Activated CD8-positive, alpha-beta memory T cell treated with anti-CD3 and anti-CD28 coated beads for 4 hours (primary cell): ENCODE results near the gene IMP4.

Experiments
- DNase-seq, 2 donors: peaks; one replicate each; pipeline ENCODE4 v3.0.0-alpha.2; 2020; ENCODE audit warnings: low read depth in 2 of 2

Gene IMP4

DNA sequence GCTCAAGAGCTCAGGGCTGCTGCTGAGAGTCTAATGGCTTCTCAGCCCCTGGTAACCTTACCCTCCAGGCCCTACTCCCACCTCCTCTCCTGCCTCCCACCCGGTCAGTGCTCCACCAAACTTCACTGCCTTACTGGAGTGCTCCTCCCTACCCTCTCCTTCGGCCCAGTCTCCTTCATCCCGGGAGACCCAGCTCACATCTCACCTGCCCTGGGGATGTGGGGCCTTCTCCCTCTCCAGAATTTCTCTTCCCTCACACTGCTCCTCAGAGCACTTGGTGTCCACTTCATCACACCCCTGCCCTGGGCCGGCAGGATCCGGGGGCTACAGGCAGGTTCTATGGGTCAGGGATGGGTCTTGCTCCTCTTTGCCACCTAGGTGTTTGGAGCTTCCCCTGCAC is 34.8 kb downstream of the IMP4 start:
- no peak for DNase-seq

DNA sequence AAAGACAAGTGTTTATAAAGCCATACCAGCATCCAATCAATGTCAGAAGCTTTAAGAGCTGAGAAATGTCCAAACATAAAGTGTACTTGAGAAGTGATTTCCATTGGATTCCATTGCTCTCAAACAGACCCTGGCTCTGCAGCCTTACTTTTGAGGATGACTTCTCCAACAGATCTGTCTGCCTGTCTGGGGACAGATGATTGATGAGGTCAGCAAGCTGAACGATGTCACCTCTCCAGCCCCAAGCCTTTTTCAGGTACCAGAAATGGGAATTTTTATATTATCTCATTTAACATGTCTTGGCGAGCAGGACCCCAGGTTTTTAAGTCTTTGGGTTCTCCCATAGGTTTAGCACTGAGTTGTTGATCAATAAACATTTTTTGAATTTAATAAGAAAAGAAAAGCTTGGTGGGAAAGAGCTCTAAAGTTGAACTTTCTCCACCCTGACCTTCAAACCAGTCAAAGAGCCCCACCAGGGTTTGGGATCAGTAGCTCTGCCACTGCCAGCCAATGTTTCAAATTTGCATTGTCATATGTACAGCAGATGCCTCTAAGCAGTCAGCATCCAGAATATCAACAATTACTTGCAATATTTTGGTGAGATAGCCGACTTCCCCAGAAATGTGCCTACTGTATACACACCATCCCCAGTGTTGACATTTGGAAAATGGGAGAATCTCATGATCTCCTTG is 35.7 kb downstream of the IMP4 start:
- DNase-seq: no peak

DNA sequence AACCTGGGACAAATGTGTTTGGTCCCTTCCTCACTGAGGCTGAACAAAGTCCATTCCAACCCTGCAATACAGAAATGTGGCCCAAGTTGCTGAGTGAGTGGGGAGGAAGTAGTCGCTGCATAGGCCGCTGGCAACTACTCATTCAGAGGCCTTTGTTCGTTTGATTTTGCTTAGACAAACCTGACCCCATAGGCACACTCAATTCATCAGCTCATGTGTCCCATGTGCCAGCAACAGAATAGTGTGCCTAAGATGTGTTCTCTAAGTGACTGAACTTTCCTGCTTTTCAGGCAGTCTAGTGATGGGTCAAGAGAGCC is 36.2 kb downstream of the IMP4 start:
- no peak for DNase-seq

DNA sequence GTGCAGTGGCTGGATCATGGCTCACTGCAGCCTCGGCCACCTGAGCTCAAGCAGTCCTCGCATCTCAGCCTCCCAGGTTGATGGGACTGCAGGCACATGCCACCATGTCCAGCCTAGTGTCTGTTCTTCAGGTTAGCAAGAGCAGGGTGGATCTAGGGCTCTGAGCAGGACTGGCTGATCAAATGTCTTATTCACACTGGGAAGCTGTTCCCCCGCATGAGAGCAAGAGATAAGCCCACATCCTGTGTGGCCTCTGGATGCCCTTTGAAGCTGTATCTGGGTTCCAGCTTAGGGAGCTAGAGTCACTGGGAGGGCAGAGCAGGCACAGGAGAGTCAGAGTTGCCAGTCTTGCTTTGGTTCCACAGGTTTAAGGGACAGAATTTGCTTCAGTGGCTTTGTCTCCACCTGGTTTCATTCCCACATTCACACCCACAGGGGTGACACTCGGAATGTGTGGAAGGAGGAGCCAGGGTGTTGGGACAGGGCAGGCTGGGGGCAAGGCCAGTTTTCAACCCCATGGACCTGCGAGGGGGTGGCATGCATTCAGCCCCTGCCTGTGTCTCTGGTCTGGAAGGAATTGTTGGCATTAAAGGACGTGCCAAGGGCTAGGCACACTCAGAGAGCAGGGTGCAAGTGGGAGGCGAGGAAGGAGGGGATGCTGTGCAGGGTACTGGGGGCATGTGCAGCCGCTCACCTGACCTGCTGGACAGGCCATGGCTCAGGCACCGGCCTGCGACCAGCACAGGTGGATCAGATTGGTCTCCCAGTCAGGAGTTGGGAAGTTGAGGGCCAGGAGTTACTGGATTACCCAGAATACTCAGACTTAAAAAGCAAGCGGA is 37.6 kb downstream of the IMP4 start:
- DNase-seq: no peak

DNA sequence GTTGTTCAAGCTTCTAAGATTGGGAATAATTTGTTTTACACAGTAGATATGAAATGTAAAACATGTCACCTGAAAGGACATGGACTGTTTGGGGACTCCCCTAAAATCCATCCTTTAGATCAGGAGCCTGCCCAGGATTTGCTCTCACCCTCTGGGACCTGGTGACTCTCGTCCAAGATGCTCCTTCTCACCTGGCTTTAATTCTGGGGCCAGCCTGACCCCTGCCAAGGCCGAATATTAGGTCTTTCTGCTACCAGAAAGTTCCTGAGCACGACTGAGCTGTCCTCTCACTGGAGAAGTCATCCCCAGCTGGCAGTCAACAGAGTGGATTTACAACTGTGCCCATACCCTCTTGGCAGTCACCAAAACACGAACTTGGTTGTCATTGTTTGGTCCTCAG is 38.4 kb downstream of the IMP4 start:
- no peak for DNase-seq

DNA sequence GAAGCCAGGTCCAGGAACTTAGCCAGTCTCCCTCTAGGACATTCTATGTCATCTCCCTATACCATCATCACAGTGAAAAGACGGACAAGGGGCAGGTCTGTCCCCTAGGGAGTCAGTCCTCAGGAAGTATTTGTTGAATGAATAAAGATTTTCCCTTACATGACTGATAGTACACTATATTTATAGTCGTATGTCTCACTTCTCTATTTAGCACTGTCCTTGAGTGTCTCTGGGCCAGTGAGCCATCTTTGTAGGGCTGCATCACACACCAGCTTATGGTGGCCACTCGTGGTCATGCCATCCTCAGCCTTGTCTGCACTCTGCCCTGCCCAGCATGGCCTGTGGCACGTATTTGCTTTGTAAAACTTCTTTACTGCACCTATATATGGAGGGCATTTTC is 38.9 kb downstream of the IMP4 start:
- no peak for DNase-seq

DNA sequence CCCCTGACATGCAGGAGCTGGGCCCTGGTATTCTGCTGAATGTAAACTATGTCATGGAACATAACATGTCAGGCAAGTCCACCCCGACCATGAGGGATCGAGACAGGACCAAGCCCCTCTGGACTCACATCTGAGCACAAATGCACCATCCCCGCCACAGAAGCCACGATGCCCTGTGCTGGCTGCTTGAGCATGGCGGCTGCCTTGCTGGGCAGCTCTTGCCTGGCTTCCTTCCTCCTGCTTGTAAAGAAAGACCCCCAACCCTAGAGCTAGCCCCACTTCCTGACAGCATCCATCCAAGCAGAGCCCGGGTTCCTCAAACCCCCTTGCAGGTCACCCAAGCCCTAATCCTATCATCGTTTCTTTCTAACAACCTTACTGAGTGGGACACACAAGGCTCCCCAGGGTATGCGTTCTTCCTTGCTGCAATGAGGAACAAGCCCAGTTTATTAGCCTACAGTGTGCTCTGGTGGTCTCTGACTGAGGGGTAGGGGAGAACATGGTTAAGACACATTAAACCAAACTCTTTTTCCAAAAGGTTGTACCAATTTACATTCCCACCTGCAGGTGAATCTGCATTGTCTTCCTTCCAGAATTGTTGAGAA is 39.7 kb downstream of the IMP4 start:
- DNase-seq: no peak

DNA sequence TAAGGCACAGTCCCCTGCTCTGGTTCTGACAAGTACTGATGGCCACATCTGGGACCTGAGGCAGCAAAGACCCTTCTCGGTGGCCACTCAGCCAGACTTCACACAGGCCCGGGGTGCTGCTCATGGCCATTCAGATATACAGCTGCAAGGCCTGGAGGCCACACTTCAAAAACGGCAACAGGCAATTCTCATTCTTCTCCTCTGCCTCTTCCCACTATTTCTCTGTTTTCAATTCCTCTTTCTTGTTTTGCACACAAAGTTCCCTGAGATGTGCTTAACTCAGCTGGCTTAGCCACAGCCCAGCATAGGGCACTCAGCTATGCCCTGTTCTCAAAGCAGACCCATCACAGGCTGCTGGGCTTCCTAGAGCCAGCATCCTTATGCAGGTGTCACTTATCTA is 43.0 kb downstream of the IMP4 start:
- no peak for DNase-seq

DNA sequence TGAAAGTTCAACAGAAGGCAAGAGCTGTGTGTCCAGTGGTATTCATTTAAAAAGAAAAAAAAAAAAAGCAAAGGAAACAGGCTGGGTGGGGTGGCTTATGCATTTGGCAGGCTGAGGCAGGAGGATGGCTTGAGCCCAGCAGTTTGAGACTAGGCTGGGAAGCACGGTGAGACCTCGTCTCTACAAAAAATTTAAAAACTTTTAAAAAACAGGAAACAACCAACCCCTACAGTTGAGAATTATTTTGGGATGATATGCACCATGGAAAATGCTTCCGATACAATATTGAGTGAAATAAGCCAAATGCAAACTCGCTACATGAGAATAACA is 44.3 kb downstream of the IMP4 start:
- no peak for DNase-seq

DNA sequence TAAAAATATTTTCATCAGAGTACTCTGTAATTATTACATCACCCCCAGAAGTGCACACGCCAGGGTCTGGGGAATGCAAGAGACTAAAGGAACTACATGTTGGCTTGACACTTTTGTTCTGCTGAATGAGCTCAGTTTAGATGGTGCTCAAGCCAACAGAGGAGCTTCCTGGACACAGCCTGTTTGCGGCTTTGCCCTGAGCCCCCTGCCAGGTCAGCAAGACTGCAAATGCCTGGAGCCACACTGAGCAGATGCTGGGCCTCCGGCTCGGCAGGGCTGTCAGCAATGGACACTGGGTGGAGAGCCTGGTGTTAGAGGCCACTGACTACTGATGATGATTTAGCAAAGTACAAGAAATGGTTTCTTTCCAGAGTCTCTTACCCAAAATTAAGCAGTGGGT is 45.1 kb downstream of the IMP4 start:
- DNase-seq: no peak

DNA sequence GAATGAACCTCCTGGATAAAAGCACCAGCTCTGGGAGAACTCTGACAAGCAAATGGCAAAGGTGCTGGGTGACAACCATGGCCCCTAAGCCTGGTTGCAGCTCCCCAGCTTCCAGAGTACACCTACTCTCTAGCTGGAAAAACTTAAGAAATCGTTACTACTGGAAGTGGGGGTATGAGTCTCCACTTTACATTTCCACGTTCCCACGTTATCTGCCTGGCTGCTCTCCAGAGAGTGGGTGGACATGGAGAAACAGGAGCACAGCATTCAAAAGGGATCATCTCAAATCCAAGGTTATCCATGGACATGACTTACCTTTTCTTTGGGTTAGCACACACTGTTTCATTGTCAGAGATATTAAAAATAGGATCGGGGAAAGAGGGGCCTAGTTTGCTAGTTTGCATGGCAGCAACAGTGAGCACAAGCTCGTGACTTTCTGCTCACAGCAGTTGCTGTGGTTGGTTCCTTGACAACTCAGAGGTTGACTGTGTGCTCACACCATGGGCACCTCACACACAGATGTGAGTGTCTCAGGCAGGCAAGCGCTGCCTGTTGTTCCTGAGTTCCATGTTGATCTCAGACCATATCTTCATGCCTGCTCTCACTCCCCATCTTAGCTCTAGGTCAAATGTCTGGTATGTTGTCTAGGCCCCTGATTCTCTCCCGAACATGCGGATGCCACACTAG is 45.7 kb downstream of the IMP4 start:
- no peak for DNase-seq

DNA sequence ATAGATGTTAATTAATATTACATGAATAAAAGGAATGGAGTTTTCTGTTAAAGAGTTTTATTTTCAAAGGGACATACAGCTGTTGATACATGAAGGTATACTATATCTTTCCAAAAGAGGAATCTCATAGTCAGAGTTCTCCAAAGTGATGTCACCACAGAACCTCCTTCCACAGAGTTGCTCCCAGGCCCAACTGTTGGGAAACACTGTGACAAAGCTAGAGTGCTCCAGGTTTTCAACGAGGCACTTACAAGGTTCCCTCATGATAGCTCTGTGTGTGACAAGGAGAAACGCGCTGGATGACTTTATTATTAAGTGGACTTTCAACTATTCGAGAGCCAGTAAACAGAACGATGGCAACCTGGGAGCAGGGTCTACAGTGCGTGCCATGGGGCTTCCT is 46.7 kb downstream of the IMP4 start:
- DNase-seq: no peak

DNA sequence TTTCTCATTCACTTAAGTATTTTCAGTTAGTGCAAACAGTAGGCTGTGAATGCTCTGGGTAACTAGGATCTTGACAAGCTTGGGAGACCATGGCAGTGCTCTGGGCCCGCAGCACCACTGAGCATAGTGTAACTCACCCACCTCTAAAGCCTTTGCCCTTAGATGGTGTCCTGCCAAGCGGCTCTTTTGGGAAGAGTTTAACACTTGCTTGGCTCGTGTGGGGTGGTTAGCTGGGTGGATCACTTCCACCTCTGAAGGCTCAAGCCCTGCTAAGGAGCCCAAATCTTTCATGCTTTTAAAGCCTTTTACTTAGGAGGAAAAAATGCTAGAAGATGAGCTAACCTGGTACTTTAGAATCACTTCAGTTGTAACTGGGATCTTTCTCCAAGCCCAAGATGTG is 47.1 kb downstream of the IMP4 start:
- no peak for DNase-seq

DNA sequence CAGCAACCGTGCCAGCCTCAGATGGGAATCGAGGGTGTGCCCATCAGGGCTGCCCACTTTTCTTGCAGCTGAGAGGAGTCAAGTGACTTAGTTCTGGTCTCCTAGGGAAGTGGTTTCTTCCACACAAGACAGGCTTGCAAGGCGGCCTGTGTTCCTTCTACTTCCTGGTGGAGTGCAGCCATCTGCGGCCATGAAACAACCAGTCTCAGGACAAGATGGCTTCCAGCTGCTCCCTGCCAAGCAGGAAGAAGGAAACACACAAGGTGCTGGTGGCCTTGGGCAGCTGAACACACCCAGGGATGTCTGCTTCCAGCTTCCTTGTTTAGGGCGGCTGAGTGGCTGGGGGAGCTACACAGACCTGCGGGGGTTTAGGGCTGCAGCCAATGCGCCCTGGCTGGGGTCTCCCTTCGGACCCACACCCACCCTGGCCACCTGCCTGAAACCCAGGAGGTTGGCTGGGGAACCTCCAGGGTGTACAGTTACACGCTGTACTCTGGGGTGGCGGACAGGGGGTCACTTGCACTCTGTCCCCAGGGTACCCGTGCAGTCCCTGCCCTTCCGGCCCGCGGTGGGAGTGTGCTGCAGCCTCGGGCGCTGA is 47.9 kb downstream of the IMP4 start:
- no peak for DNase-seq

DNA sequence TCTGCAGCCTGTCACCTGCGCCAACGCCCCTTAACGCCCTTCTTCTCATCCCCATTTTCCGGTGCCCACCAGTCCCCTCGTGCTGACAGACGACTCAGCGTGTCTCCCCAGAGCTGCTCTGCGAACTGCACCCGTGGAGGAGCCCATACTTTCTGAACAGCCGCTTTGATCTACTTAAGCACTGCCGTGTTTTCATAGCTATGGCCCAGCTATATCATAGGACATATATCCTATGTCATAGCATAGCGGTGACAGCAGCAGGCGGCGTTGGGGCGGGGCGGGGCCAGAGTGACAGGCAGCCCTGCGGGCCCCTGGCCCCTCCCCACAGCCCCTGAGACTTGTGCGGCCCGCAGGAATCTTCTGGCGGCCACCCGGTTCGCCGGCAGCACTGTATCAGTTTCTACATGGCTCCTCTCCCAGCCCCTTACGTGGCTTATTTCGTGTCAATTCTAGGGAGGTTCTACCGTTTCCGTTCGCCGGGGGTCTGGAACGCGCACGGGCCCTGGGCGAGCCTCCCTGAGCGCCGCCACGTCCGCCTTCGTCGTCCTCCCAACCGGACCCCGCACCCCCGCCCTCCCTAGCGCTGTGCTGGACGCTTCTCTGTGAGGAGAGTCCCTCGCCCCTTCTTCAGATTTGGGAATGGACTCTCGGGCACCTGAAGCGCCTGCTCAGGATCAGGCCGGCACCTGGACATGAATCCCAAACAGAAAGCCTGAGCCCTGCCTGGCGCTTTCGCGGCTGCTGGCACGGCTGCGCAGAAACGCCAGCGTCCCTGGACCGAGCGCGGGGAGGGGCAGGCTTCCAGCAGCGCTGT is 48.6 kb downstream of the IMP4 start:
- DNase-seq: peak in 1 of 2 donors; percentile 26

DNA sequence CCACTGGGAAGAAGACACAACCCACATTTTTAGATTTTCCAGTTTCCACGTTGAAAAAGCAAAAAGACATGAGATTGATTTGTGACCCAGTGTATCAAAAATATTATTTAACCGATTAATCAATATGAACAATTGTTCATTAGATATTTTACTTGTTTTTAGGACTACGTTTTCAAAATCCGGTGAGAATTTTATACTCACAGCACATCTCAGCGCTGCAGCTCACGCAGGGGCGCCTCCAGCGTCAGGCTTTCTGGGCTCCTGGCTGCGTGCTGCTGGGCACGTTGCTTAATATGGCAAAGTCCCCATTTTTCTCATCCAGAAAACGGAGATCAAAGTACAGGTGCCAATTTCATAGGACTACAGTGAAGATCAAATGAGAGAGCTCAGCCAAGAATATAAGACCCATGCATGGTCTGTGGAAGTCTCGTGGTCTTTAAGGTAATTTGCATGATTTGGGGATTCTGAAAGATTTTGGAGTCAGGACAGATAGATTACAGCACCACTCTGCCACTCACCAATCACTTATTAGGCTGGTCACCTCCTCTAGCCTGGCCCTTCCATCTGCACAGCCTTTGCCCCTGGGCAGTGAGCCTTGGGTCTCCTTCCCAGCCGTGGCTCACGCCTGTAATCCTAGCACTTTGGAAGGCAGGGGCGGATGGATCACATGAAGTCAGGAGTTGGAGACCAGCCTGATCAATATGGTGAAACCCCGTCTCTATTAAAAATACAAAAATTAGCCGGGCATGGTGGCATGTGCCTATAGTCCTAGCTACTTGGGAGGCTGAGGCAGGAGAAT is 49.4 kb downstream of the IMP4 start:
- DNase-seq: no peak

DNA sequence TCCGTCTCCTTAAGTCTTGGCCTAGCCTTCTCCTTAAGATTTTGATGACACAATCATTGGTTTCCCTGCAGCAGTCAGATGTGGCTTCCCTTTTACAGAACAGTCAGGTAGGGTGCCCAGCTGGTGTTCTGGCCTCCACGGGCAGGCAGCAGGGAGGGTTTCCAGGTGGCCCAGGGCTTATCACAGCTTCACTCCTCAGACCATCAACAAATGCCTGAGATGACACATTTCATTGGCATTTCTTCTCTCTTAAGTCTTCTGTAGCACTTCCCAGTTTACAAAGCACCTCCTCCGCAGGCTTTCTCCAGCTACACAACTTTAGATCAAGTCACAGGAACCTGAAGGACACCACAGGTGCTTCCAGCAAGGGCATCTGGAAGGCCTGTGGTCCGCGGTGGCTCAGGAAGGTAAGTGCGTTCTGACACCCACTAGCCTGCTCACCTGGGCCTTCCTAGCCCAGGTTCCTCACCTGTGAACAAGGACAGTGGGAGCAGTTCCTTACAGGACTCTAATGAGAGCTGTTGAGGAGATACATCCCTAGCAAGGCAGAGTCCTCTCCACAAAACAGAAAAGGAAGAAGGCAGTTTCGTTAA is 50.7 kb downstream of the IMP4 start:
- no peak for DNase-seq
